CD4-positive, alpha-beta T cell treated with Interleukin-10 for 1 hour (primary cell): ENCODE data around the gene TMEM115.
A peak's percentile ranks its signal among the peaks of the same experiment; 100 is the strongest.

Experiments used
- DNase-seq: peaks from one replicate; pipeline ENCODE4 v3.0.0-alpha.2; 2020

The TMEM115 gene

DNA sequence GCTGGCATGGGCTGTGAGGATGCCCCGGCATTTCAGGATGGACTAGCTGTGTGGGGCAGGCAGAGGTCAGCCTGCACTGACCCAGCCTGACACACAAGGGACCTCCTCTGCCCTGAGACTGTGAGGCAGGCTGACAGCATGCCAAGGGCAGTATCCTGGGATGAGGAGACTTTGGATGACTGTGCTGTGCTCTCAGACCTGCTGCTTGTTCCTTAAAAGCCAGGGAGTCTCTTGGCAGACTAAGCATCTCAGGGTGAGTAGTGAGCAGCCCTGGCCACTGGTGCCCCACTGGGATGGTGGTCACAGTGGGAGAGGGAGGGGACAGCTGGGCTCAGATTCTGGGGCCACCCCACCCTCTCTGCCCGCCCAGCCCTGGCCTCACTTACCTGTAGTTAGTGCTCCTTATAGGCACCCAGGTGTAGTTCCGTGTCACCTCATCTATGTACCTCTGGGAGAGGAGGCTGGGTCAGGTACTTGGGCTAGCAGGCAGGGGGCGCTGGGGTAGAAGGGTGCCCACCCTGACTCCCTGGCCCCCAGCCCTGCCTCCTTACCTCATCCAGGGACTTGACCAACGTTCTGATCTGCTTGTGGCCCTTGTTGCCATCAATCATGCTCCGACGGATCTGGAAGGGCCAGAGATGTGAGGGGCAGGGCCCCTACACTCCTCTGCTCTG is 16.1 kb upstream of the TMEM115 start:
- DNase-seq: no peak

DNA sequence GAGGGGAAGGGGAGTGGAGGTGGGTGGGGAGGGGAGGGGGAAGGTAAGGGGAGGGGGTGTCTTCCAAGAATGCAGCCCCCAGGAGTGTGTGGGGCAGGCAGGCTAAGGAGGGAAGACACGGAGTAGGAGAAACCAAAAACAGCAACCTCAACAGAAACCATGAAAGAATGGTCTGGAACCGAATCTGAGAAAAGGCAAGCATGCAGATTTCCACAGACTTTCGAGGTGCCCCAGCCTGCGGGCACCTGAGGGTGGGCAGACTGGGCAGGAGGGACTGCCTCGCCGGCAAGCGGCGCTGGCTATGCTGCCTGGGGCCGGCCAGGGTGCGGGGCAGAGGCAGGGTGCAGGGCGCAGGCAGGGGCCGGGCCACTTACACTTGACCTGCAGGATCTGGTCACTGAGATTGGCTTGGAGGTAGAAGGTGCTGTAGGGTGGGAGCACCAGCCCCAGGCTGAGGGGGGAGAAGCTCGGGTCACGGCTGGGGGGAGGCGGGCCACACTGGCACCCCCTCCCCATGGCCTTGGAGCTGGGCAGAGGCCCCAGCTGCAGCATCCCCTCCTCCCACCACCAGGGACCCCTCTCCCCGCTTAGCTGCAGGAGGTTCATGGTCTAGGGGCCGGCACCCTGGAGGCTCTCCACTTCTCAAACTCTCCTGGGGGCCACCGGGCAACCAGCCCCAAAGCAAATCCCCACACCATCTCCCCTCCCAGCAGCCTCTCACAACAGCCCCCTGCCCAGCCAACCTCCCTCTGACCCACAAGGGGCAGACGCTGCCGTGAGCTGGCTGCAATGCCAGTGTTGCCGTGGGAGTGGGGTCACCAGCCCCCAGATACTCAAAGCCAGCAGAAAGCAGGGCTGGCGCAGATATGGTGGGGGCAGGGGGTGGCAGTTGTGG is 15.3 kb upstream of the TMEM115 start:
- no peak for DNase-seq

DNA sequence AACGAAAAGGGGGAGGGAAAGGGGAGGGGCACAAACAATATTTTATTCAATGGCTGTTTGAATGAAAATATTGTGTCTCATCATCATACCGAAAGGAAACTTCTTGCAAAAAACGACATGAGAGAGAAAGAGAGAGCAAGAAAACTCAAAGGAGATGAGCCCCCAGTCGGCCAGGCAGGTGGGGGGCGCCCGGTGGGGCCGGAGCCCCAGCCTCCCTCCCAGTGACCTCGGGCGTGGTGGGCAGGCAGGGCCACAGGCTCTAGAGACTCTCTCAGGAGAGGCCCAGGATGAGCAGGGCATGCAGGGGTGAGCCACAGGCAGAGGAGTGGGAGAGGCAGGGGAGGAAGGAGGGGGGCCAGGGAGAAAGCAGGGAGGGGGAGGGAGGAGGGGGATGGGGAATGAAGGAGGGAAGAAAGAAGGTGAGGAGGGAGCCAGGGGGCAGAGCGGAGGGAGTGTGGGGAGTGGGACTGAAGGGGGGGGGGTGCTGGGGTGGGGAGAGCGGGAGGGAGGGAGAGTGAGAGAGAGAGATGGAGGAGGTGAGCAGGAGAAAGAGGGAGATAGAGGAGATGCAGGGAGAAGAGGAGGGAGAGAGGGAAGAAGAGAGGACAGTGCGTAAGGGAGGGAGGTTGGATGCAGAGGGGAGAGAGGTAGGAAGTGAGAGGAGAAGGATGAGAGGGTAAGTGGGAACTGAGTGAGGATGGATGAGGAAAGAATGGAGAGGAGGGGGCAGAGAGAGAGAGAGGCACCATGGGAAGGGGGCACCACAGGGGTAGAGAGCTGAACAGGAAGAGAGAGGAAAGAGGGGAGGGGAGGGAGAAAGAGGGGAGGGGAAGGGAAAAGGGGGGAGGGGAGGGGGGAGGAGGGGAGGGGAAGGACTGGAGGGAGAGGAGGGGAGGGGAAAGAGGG is 14.1 kb upstream of the TMEM115 start:
- DNase-seq: no peak

DNA sequence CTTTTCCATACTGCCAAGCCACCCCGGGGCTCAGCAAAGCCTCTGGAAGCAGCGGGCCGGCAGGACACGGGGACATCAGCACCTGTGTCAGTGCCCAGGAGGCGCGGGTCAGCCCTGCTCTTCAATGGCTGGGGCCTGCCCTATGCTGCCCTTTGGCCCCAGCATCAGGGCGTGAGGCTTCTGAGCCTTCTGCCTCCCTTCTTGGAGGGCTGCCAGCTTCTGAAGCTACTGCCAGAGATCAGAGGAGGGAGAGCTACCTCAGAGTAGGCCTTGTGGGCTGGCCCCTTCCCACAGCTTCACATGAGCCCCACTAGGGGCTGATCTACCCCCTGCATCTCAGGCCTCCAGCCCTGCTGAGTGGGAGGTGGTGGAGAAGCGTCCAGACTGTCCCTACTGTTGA is 13.0 kb upstream of the TMEM115 start:
- no peak for DNase-seq

DNA sequence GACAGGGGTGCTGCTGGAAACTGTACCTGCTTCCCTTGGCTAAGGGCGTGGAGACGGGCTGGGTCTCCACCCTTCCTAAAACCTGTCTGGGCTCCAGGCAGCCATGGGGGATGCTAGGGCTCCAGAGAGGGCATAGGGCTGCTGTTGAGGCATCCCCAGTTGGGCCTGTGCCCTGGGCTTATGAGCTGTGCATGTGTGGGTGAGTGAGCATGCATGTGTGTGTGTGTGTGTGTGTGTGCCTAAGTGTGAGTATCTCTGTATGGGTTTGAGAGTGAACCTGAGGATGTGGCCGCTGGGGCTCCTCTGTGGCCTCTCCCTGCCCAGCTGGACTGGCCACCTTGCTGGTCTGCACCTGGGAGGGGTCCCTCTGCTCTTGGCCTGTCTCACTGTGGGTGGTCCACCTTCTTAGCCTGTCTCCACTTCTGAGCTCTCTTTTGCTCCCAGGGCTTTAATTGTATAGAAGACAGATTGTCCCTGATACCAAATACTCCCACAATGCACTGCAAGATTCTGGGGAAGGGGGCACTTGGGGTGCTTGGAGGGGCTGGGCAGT is 11.9 kb upstream of the TMEM115 start:
- DNase-seq: no peak

DNA sequence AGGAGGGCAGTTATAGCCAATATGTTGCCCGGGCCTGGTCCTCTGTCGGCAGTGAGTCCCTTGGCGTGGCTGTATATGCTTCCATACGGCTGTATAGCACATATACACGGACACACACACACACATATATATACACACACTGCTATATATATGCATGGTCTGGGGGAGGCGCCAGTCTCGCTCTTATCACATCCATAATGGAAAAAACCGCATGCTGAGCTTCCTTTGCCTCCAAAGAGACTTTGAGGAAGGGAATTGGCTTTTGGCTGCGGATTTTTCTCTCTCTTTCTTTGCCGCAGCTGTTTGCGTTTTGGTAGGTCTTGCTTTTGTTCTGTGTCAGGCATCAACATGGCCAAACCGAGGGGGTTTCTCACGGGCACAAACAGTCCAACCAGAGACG is 11.3 kb upstream of the TMEM115 start:
- no peak for DNase-seq

DNA sequence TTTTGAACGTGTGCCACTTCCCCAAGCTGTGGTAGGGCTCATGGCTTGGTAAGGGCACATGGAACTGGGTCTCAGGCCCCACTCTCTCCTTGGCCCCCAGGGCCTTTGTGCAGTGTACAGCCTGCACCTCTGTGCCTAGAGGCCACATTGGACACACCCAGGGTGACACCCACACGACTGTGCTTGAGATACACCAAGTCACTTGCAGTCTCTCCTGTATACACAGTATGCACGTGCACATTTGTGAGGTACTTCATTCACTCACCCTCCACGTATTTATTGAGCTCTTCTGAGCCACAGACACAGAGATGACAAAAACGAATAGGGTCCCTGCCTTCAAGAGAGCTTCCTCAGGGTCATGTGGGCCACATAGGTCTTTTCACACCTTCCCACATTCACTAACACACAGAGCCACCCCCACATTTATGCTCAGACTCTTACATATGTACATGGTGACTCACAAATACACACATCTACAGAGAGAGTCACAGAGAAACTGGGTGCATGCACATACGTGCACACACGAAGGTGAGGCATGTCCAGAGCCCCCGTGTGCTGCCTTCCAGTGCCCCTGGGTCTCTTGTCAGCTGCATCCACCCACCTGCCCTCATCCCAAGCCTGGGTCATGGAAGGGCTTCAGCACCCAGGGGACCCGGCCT is 9.8 kb upstream of the TMEM115 start:
- no peak for DNase-seq

DNA sequence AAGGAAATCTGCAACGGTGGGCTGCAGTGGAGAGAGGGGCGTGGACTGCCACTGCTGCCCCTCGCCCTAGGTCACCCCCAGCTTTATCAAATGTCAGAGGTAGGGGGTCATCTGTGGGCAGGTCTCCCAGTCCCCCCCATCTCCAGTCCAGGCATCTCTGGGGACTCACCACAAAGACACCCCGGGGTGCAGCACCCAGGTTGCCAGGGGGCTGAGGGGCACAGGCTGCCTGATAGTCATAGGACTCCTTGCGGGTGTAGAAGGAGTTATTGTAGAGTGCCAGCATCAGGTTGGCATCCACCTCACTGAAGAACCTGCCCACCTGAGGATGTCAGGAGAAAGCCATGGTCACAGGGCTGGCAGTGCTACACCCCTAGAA is 6.5 kb upstream of the TMEM115 start:
- no peak for DNase-seq

DNA sequence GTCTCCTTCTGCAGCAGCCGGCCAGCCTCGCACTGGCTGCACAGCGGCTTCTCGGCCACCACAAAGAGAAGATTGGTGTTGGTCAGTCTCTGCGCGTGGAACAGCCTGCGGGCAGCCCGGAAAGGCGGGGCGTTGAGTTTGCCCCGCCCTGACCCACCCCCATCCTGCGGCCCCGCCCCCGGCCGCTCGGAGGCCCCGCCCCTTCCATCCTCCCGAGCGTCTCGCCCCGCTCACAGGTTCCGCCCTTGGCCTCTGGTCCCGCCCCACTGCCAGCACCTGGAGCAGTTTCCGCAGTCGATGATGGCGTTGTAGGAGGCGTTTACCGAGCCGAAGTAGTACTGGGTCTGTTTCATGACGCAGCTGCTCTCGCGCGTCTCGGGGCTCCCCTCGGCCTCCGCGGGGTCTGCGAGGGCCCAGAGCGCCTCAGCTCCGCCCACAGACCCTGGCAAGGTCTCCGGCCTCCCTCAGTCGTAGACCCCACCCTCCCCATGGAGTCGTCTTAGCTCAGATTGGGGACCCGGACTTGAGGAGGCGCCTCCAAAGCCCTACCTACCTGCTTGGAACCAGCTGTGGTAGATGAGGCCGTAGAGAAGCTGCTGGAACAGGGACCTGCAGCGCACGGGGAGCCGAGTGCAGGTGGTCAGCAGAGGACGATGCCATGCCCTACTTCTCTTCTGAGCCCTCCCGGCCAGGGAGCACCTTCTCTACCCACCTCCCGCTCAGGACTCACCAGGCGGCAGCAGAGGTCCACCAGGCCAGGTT is 5.9 kb upstream of the TMEM115 start:
- DNase-seq: peak; percentile 96

DNA sequence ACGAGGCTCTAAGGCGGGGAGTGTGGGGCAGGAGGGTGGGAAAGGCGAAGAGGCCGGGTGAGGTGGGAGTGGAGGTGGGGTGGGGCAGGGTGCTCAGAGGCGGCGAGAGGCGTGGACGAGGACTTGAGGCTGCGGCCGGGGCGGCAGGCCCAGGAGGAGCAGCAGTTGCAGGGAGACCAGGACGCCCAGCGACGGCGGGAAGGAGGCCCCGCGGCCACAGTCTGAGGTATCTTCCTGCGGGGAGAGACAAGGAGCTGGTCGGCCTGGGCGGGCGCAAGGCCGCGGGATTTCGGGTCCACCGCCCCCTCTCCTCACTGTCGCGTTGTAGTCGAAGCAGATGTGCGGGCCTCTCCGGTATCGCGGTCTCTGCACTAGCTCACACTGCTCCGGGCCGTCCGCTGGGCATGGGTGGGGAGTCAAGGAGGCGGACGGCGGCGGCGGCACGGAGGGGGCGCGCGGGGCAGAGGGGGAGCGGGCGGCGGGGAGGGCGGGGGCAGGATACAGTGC is 5.3 kb upstream of the TMEM115 start:
- no peak for DNase-seq

DNA sequence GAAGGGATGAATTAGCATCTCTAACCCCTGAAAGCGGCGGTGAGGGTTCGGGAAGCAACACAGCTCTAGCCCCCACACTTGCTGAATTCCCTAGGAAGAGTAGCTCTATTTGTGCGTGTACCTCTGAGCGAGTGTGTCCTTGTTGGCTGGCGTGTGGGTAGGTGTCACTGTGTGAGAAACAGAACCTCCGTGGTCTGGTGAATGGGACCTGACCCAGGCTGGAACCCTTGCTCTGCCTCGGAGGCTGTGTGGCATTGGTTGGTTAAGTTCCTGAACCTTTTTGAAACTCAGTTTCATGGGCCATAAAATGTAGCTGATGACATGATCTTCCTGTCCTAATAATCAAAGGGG is 414 bp upstream of the TMEM115 start:
- DNase-seq: no peak

DNA sequence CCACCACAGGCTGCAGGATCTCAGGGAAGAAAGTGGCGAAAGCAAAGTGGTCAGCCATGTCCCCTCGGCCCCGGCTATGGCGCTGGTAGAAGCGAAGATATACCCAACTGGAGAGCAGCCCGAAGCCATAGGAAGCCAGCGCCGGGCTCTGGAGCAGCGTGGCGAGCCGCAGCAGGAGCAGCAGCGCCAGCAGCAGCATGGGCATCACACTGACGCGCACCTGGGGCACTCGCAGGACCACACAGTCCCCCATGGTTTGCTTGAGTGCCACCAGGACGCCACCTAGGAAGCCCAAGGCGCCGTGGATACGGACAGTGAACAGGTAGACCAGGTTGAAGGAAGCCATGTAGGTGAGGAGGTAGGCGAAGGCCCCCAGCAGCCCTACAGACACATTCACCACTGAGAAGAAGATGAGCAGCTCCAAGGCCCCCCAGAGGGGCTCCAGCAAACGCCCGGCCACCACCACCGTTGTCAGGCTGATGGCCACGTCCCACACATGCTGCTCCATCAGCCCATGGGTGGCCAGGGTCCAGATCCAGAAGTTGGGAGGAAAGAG is 888 bp downstream of the TMEM115 start:
- DNase-seq: no peak

DNA sequence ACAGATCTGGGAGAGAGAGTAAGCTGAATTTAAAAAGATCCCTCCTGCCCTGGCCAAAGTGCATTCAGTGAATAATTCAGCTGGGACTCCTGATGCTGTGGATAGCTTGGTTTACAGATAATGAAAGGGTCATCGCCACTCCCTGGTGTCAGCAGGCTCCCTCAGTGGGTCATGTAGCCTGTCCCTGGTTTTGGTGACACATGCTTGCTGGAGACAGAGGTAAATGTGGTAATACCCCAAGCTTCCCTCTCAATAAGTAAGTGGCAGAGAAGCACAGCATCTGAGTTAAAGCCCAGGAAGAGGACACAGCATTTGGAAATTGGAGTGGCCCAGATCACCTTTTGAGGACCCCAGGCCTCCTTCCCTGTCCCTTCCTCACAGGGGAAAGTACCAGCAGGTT is 1.8 kb downstream of the TMEM115 start:
- no peak for DNase-seq

DNA sequence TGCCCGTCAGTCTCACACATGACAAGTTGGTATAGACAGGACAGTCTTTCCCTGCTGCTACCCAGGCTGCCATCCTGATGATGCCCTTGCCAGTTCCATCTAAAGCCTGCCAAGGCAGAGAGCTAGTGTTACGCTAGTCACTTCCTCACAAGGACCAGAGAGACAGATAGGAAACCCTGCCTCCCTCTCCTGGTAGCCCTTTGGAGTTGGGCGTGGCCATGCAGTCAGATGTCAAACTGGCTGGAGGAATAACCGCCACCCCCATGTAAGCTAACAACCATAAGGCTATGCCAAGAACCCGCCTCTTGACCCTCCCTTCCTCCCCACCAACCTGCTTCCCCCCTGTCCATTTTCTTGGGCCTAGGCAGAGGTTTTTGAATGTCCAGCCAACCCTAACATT is 2.8 kb downstream of the TMEM115 start:
- no peak for DNase-seq

DNA sequence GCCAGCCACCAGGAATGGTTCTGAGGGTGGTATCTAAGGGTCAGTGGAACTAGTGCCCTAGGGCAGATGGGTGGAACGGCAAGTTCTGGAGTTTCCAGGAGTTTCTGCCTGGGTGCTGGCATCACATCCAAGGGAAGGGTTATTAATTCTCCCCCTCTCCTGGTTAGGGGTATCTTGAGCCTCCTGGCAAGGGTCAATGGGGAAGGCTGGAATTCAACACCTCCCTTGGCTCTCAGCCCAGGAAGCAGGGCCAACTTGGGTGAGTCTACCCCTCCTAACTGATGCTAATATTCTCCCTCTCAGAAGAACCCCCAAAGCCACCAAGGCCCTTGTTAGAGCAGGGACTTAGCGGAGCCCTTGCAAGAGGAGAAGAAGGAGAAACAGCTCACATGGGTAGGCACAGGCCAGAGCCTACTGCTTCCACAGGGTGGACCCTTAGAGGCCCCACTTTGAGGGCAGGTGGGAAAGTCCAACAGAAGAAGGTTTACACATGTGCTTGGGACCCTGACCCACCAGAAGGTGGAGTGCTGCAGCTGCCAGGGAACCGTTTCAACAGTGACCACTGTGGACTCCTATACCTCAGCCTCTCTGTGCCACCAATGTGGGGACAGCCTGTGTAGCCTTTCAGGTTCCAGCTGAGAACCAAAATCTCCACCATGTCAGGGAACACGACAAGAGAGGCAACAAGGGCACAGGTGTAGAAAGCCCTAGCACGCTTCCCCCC is 3.3 kb downstream of the TMEM115 start:
- no peak for DNase-seq

DNA sequence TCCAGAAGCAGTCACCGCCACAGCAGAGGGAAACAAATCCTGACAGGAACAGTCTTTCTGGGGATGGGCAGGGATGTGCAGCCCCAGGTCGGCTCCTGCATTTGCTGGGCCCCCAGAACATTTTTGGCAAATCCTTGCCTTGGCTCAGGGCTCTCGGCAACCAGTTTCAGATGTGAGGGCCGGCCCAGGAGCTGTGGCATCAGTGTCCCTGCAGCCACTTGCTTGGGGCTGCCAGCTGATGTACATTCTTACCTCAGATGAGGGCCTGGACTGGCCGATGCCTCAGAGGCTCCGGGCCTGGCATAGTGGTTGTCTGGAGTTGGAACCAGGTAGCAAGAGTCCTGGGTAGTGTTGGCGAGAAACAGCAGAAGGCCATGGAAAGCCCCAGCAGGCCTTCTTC is 4.5 kb downstream of the TMEM115 start:
- no peak for DNase-seq

DNA sequence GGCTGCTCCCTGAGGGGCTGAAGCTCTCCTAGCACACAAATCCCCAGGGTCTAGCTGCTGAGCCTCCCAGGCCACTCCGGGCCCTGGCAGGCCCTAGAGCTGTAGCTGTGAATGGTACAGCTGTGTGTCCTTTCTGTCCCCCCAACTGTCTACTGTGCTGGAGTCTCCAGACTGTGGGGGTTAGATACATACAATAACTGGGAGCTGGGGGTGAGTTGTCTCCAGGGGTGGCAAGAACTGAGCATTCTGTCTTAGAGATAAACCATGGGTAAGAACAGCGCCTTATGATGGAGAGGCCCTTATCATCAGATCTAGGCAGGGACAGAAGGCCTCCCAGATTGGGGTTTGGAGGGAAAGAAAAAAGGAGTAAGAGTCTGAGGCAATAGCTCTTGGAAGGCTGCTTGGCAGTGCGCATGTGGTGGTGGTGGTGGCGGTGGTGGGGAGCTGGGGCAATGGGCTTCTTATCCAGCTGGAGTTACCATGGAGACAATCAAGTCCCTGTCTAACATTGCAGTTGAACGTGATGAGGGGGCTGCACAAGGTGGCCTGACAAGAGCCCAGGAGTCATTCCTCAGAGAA is 5.0 kb downstream of the TMEM115 start:
- no peak for DNase-seq

DNA sequence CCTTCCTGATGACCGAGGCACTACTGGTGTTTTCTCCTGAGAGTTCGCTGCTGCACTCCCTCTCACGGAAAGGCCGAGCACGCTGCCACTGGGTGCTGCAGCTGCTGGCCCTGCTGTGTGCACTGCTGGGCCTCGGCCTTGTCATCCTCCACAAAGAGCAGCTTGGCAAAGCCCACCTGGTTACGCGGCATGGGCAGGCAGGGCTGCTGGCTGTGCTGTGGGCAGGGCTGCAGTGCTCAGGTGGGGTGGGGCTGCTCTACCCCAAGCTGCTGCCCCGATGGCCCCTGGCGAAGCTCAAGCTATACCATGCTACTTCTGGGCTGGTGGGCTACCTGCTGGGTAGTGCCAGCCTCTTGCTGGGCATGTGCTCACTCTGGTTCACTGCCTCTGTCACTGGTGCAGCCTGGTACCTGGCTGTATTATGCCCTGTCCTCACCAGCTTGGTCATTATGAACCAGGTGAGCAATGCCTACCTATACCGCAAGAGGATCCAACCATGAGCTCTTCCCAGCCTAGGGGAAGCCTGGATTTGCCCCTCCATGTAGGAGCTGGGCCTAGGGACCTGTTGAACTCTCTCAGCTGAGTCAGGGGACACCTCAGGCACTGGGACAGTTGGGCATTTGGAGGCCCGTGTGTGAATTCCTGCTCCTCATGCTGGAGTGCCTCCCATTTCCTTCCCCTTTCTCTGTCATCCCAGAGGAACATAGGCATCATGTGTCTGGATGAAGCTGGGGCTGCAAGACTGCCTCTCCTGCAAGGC is 5.9 kb downstream of the TMEM115 start:
- DNase-seq: no peak

DNA sequence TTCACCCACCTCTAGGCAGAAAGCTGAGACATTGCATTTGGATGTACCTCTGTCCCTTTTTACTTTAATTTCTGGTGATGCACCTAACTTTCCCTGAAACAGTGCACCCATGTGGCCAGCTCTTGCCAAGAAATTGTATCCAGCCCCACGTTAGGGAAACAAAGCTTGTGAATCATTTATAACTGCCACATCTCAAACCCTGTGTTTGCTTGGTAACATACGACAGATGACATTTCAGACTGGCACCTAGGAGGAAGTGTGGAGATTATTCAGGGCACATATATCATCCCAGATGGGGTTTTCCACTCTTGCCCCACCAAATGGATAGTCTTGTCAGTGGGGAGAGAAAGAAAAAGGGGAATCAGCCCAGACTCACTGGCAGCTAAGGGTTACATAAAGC is 6.5 kb downstream of the TMEM115 start:
- DNase-seq: no peak

DNA sequence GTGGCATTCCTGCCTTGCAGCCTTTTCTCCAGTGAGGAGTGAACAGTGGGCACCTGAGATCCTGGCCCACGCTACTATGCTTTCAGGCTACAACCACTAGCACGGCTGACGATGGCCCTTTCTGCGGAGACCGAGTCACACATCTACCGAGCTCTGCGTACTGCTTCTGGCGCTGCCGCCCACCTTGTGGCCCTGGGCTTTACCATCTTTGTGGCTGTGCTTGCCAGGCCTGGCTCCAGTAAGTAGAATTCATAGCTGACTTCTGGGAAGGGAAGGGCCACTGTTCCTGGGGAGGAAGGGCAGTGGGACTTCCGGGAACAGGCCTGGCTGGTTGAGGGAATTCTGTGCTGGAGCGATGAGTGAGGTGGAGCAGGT is 8.0 kb downstream of the TMEM115 start:
- DNase-seq: no peak
